ENCODE data around the gene FBXW7.

Gene FBXW7

DNA sequence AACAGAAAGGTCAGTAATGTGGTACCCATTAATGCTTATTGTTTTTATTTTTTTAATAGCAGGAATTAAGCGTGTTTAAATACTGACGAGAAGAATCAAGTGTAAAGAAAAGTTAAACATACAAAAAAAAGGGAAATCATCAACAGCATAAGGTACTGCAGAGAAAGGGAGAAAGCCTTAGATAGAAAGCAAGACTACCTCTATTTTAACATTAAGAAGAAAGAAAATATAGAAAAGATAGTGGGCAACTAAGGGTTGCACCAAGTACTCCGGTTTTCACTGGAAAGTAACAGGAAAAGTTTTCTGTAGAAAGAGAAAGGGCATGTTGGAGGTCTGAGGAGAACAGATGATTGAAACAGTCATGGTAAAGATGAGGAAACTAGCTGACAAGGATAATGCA lies 41.9 kb downstream of the FBXW7 start:
- DNase-seq (ENCODE audit: low read depth), result no peak
- H3K4me3 ChIP-seq (ENCODE audit: low read length), result no peak overlapping the region
- TF ChIP-seq, protein P1, sequence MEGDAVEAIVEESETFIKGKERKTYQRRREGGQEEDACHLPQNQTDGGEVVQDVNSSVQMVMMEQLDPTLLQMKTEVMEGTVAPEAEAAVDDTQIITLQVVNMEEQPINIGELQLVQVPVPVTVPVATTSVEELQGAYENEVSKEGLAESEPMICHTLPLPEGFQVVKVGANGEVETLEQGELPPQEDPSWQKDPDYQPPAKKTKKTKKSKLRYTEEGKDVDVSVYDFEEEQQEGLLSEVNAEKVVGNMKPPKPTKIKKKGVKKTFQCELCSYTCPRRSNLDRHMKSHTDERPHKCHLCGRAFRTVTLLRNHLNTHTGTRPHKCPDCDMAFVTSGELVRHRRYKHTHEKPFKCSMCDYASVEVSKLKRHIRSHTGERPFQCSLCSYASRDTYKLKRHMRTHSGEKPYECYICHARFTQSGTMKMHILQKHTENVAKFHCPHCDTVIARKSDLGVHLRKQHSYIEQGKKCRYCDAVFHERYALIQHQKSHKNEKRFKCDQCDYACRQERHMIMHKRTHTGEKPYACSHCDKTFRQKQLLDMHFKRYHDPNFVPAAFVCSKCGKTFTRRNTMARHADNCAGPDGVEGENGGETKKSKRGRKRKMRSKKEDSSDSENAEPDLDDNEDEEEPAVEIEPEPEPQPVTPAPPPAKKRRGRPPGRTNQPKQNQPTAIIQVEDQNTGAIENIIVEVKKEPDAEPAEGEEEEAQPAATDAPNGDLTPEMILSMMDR (IDR thresholded peaks at IDR 0.05; ENCODE audit: insufficient read depth, low read depth, low read length, missing control alignments), result no peak

- no peak for DNase-seq (ENCODE audit: low read depth)
- TF ChIP-seq, protein P1 (IDR thresholded peaks at IDR 0.05; ENCODE audit: insufficient read depth, low read depth, low read length, missing control alignments), result no peak
- H3K4me3 ChIP-seq (ENCODE audit: low read length), result no peak overlapping the region
Measured at GRCh38 chr4:152488246-152488645, 47.6 kb downstream of the FBXW7 start.

DNA sequence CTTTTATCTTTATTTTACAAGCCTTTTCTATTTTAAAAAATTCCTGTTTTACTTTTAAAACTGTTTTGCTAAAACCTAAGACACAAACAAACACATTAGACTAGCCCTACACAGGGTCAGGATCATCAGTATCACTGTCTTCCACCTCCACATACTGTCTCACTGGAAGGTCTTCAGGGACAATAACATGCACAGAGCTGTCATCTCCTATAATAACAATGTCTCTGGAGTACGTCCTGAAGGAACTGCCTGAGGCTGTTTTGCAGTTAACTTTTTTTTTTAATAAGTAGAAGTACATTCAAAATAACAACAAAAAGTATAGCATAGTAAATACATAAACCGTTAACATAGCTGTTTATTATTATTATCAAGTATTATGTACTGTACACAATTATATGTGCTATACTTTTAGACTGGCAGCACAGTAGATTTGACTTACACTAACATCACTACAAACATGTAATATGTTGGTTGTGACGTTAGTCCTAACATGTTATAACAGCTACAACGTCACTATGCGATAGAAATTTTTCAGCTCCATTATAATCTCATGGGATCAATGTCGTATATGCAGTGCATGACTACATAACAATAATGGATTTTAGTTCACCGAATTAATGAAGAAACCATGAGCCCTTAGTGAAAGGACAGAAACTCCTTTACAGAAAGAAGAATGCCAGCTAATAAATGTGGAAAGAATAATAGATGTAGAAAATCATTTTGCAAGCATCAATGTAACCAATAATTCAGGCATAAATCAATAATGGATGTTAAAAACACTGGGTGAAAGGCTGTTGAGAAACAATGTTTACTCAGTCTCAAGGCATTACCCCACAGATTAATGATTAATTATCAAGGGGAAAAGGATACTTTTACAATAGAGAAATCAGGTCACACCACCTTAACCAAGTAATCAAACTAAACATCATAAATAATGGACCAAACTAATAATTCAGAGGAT lies 49.2 kb downstream of the FBXW7 start:
- H3K4me3 ChIP-seq (ENCODE audit: low read length), result no peak overlapping the region
- DNase-seq (ENCODE audit: low read depth), result peak; percentile 26
- TF ChIP-seq, protein P1 (IDR thresholded peaks at IDR 0.05; ENCODE audit: insufficient read depth, low read depth, low read length, missing control alignments), result no peak

DNA sequence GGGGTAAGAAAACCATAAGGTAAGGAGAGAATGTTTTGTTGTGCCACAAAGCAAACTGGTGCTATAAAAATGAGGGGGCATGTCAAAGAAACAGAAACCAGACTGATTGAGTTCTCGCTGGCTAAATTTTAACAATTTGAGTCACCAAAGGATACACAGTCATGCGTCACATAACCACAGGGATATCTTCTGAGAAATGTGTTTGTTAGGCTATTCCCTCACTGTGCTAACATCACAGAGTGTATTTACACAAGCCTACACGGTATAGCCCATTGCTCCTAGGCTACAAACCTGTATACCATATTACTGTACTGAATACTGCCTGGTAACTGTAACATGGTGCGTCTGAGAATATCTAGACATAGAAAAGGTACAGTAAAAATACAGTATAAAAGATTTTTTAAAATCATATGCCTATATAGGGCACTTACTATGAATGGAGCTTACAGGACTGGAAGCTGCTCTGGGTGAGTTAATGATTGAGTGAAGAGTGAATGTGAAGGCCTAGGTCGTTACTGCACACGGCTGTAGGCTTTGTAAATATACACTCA lies 50.1 kb downstream of the FBXW7 start:
- peak; percentile 81 for DNase-seq (ENCODE audit: low read depth)
- no peak overlapping the region for H3K4me3 ChIP-seq (ENCODE audit: low read length)
- TF ChIP-seq, protein P1 (IDR thresholded peaks at IDR 0.05; ENCODE audit: insufficient read depth, low read depth, low read length, missing control alignments), result no peak

DNA sequence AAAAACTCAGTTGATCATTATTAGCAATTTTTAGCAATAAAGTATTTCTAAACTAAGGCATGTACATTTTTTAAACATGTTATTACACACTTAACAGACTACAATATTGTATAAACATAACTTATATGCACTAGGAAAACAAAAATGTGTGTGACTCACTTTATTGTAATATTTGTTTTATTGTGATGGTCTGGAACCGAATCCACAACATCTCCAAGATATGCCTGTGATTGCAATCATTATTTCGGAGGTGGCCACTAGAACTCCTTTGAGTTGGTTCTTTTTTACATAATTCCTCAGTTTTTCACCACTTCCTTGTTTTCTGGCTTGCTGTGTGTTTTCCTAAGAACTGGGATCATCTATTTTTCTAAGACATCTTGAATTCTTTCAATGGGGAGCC lies 53.7 kb downstream of the FBXW7 start:
- peak; percentile 23 for DNase-seq (ENCODE audit: low read depth)
- TF ChIP-seq, protein P1 (IDR thresholded peaks at IDR 0.05; ENCODE audit: insufficient read depth, low read depth, low read length, missing control alignments), result no peak
- no peak overlapping the region for H3K4me3 ChIP-seq (ENCODE audit: low read length)

DNA sequence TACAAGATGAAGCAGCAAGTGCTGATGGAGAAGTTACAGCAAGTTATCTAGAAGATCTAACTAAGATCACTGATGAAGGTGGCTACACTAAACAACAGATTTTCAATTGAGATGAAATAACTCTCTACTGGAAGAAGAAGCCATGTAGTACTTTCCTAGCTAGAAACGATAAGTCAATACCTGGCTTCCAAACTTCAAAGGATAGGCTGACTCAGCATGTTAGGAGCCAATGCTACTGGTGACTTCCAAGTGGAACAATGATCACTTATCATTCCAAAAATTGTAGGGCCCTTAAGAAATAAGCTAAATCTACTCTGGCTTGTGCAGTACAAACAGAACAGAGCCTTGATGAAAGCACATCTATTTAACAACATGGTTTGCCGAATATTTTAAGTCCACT lies 55.0 kb downstream of the FBXW7 start:
- TF ChIP-seq, protein P1 (IDR thresholded peaks at IDR 0.05; ENCODE audit: insufficient read depth, low read depth, low read length, missing control alignments), result no peak

More for the DNA sequence above, 55.0 kb downstream of the FBXW7 start:
- DNase-seq (ENCODE audit: low read depth), result no peak
- no peak overlapping the region for H3K4me3 ChIP-seq (ENCODE audit: low read length)

All from epithelial cell of esophagus (primary cell).